C4-2B (cell line): Measurements from ENCODE around the gene LRR1.

Source experiments
- H3K27ac ChIP-seq: fragments of 450-650 bp; 2 replicates; pipeline ENCODE4 v1.5.1; 2017
- CTCF ChIP-seq: fragments of 450-650 bp; conservative IDR thresholded peaks from 2 replicates; pipeline ENCODE4 v1.5.1; 2017; ENCODE audit warnings: mild to moderate bottlenecking
- ZFX ChIP-seq: fragments of 450-650 bp; IDR thresholded peaks from 2 replicates; pipeline ENCODE4 v1.6.1; 2017

The LRR1 gene

DNA sequence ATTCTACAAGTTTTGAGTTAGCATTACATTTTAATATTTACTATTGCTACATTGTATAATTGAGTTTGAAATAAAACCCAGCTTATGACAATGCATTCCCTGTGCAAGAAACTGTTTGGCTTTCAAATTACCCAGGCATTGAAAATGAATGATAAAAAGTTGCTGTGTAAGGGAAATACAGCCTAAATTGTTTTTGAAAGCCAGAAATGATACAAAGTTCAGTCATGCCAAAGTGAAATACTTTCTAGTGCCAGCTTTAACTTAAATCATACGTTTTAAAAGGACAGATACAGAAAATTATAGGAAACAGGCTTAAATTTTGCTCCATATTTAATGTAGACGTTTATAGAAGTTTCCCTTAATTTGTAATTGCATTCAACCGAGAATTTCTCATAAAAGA, 24.6 kb downstream of the LRR1 start:
- TF ChIP-seq ZFX (no peak), CTCF (no peak)
- H3K27ac ChIP-seq = no peak overlapping the region

DNA sequence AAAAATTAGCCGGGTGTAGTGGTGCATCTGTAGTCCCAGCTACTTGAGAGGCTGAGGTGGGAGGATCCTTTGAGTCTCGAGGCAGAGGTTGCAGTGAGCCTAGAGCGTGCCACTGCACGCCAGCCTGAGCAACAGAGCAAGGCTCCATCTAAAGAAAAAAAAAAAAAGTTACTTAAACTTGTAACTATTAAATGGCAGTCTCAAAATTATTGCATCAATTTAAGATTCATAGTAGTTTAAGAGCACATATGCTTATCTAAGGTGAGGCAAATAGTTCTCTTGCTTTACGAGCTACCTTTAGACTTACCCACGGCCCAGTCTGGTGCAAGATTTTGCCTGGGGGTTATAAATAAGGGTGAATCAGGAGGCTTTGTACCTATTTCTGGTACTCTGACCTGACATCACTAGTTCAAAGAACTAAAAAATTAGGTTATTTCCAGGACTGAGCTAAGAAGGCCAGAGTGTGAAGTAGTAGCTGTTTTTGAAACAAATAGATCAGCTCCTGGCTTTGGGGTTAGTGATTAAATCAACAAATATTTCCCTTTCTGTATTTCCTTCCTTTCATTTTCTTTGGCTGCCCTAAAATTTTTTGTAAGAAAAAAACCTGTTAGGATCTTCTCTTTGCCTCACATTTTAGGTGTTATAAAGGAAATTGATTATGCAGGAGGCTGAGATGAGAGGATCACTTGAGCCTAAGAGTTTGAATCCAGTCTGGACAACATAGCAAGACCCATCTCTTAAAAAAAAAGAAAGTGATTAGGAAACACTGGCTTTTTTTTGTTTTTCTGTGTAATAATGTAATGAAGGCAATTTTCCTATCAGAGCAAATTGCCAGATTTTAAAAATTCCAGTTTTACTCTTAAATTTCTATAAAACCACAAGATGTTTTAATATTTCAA, 25.4 kb downstream of the LRR1 start:
- H3K27ac ChIP-seq = no peak overlapping the region
- TF ChIP-seq ZFX = no peak
- no peak for TF ChIP-seq CTCF

- TF ChIP-seq ZFX (peak; percentile 82), CTCF (peak; percentile 96)
- peak overlapping the region; percentile 95 for H3K27ac ChIP-seq
These were observed 35.2 kb downstream of the LRR1 start for GRCh38 chr14:49633640-49634546.

DNA sequence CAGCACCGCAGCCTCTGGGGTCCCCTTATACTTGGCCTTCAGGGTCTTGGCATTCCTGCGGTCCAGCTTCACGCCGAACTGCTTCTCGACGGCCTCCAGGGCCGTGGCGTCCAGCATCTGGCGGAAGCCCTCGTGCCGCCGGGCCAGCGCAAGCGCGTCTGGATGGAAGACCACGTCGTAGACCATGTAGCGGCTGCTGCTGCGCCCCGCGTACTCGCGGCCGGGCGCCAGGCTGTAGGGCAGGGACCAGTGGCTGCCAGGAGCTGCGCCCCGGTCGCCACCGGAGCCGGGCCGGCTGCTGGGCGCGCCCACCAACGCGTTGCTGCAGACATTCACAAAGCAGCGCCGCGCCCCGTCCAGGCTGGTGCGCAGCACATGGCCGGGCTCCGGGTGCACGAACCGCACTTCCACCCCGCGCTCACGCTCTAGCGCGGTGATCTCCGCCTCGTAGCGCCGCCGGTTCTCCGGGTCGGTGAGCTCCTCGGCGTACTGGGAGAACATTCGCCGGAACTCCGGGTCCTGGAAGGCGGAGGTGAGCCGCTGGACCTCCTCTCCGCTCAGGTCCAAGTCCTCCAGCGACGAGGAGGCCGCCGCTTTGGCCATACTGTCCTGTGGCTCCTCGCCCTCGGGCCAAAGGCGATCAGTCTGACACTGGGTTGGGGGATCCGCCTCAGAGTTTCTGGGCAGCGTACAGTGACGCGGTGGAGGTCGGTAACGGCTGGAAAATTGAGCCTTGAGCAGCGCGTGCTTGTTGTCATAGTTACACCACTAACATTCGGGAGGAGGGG, 36.0 kb downstream of the LRR1 start, which contains the start of gene DNAAF2:
Gene DNAAF2 (minus strand): TSS at position 698 of the 788 bp plus-strand sequence. CDS start 95 bp downstream, at position 603.
- peak; percentile 74 for TF ChIP-seq CTCF
- peak; percentile 29; the same call in 1 of the 2 replicates for TF ChIP-seq ZFX
- H3K27ac ChIP-seq = peak within 1 kb of the TSS; percentile 95

GRCh38 chr14:49636866-49637265, 38.1 kb downstream of the LRR1 start:
- H3K27ac ChIP-seq = no peak overlapping the region
- TF ChIP-seq CTCF = no peak
- TF ChIP-seq ZFX = no peak

GRCh38 chr14:49637534-49638078, 38.9 kb downstream of the LRR1 start:
- H3K27ac ChIP-seq = no peak overlapping the region
- TF ChIP-seq ZFX = no peak
- TF ChIP-seq CTCF = no peak
